GM12872 (cell line): ENCODE data around the gene PPP1R37.

Experiments
- CTCF ChIP-seq: IDR thresholded peaks from 3 replicates; pipeline ENCODE4 v1.5.1; 2011; ENCODE audit warnings: low read depth, mild to moderate bottlenecking, low read length, moderate library complexity; ENCODE audit not compliant: insufficient read depth

The PPP1R37 gene

GRCh38 chr19:45103508-45104319 lies 10.7 kb downstream of the PPP1R37 start:
- peak; percentile 37; the same call in 1 of the 3 replicates for TF ChIP-seq CTCF

DNA sequence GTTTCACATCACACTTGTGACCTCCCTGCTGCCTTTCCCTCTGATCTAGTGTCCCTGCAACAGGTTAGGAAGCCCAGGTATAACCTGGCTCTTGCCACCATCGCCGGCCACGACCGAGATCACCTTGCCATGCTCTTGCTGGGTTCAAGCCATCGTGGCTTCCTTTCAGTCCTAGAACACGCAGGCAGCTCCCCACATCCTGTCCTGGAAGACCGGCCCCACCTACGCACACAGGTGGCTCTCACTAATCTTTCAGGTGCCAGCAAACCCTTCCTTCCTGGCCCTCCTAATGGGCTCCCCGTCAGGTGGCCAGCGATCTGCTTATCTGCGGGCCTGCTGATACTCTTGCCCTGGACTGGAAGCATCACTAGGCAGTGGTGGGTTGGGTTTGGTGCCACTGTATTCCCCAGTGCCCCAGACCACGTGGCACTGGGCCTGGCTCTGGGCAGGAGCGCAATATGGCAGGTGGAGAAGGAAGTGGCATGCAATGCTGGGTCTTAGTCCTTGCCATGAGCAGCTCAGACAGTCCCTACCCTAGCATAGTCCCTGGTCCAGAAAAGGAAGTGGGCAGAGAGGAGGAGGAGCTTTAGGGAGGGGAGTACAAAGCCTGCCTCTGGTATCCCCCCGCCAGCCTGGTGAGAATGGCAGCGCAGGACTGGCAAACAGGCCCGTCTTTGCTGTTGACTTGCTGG lies 11.8 kb downstream of the PPP1R37 start:
- no peak for TF ChIP-seq CTCF

- no peak for TF ChIP-seq CTCF
Observed at GRCh38 chr19:45107621-45108150, 14.7 kb downstream of the PPP1R37 start.

DNA sequence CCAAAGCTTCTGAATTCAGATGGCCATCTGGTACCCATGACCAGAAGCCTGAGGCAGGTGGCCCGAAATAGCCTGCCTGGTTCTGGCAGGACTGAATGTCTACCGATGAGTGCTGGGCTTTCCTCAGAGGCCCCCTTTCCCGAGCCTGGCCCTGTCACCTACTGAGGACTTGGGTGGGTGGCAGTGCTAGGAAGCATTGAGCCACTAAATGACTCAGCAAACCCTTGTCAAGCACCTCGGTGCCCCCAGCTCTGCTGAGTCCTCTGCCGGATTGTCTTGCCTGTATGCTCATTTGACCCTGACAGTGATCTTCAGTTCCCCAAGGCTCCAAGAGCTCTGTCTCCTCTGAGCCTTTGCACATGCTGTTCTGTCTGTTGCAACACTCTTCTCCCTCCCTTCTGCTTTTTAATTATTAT lies 17.9 kb downstream of the PPP1R37 start:
- no peak for TF ChIP-seq CTCF

GRCh38 chr19:45112111-45112827 lies 19.3 kb downstream of the PPP1R37 start:
- no peak for TF ChIP-seq CTCF

GRCh38 chr19:45113628-45114027 lies 20.6 kb downstream of the PPP1R37 start:
- no peak for TF ChIP-seq CTCF

DNA sequence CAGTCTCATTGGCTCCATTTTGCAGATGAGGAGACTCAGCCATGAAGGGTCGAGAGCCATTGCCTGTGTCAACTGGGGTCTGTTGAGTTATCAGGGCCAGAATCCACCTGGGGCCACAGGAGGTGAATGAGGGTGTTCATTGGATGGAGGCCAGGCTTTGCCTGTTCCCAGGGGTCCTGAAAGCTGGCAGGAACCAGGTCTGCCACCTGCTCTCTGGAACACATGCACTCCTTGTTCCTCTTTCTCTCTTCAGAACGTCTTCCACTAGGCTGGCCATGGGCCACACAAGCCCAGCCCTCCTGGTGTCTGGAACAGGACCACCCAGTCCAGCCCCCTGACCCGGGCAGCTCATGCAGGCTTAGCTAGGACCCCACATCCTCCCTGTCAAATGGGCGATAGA lies 21.1 kb downstream of the PPP1R37 start:
- no peak for TF ChIP-seq CTCF
